Sigmoid colon (tissue), 7 donors: ENCODE results near the gene KIF7. TPM values are rescaled to one million over a fixed set of nuclear protein-coding genes. Genes with fewer than 3 reads are reported as not detected.

Source experiments
- DNase-seq: peaks from one replicate; pipeline ENCODE4 v3.0.0-alpha.2; 2019
- H3K27ac ChIP-seq, 4 donors: fragments of 200-600 bp; sonication (generic); one replicate each; pipeline ENCODE4 v1.5.1; 2016 to 2019; ENCODE audit warnings: mild to moderate bottlenecking in 1 of 4
- H3K27me3 ChIP-seq, 3 donors: fragments of 200-600 bp; sonication (generic); one replicate each; pipeline ENCODE4 v1.5.1; 2019; ENCODE audit warnings: mild to moderate bottlenecking in 1 of 3
- H3K36me3 ChIP-seq, 4 donors: fragments of 200-600 bp; sonication (generic); one replicate each; pipeline ENCODE4 v1.5.1; 2016 to 2019
- H3K4me1 ChIP-seq, 4 donors: fragments of 200-600 bp; sonication (generic); one replicate each; pipeline ENCODE4 v1.5.1; 2017 to 2019
- H3K4me3 ChIP-seq, 4 donors: fragments of 200-600 bp; sonication (generic); one replicate each; pipeline ENCODE4 v1.5.1; 2017 to 2019; ENCODE audit warnings: mild to moderate bottlenecking in 2 of 4, moderate library complexity in 1 of 4
- H3K9me3 ChIP-seq, 4 donors: fragments of 200-600 bp in 3 of 4; sonication (generic) in 3 of 4; one replicate each; pipeline versions ENCODE4 v1.5.1 to v1.6.1; 2013 to 2019
- EP300 ChIP-seq, 4 donors: sonication (generic); formaldehyde crosslinking; IDR thresholded peaks; one replicate each; pipeline ENCODE4 v1.6.1; 2017; ENCODE audit warnings: antibody characterized with exemption in 4 of 4
- POLR2A ChIP-seq, 2 donors: fragments of 450-650 bp; IDR thresholded peaks; one replicate each; pipeline ENCODE4 v1.6.1; 2016; ENCODE audit warnings: antibody characterized with exemption in 2 of 2, mild to moderate bottlenecking in 2 of 2, moderate library complexity in 2 of 2
- POLR2AphosphoS5 ChIP-seq, 4 donors: sonication (generic); formaldehyde crosslinking; IDR thresholded peaks; one replicate each; pipeline ENCODE4 v1.6.1; 2017; ENCODE audit warnings: antibody characterized with exemption in 4 of 4
- WGBS, 2 donors: extraction: QIAGEN DNeasy Blood & Tissue Kit; methylation state at CpG; one replicate each; pipeline ENCODE4 v1.1.7; 2013; 5-methylcytosine and 5-hydroxymethylcytosine counted together
- intact Hi-C: fragments of 100-400 bp; cut with DNase I; formaldehyde crosslinking; loops from one replicate; pipeline ENCODE4 v1.15.1; 2023
- polyA plus RNA-seq, 3 donors: library from polyadenylated mRNA; stranded (reverse); fragments of 200-250 nt; gene quantifications; one replicate each; pipeline ENCODE4 v1.2.3, GENCODE V29; 2013
- total RNA-seq, 4 donors: library from RNA; depleted of rRNA; stranded (reverse); fragments of >200 nt; gene quantifications; one replicate each; pipeline ENCODE4 v1.1.0, GENCODE V29; 2016
- TF ChIP-seq, protein P1 (sequence below), 4 experiments: fragments of 450-650 bp in 3 of 4; fragments of 200-600 bp in 1 of 4; IDR thresholded peaks; one replicate each; pipeline ENCODE4 v1.5.1; 2016 to 2019; ENCODE audit warnings: antibody characterized with exemption in 4 of 4, mild to moderate bottlenecking in 3 of 4, moderate library complexity in 2 of 4
- donor health status: healthy with polysubstance abuse.
- donor health status: Bipolar disorder and iron deficiency.
- donor health status: healthy.

The KIF7 gene
- total and polyA plus RNA-seq, 7 donors: 0.46 to 15.2 (median 5.4) TPM

DNA sequence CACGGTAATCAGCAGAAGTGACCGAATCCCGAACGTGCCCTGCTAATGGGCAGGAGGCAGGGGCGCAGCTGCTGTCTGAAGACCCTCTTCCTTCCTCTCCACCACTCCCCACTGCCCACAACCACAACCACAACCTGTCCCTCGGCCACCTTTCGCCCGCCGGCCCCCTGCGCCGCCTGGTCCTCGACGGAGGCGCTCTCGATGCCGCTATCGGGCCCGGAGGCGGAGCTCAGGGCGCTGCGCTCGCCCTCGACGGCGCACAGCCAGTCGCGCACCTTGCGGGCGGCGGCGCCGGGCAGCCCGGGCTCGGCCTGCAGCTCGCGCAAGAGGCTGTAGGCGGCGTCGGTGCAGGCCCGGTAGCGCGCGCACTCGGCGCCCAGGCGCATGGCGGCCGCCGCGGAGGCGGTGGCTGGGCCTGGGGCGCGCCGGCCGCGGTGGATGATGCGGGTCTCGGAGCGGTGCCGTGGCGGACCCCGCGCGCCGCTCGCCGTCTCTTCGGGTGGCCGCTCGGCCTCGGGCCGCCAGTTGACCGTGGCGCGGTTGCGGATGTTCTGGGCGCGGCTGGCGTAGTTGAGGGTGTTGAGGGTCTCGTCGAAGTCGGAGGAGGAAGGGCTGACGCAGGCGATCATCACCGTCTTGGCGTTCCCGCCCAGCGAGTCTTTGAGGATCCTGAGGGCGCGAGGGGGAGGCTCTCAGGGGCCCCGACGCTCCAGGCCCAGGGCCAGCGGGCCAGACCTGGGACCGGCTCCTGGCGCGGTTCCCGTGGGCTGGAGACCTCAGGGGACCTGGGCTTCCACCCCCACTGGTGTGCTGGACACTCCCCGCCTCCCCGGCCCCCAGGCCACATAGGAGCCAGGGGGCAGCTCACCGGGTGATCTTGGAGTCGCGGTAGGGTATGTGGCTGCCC, 6.9 kb downstream of the KIF7 start:
- Histone ChIP-seq H3K27ac (no peak overlapping the region), H3K36me3 (peaks cover 0 to 8% (median 0%) of the 10 kb centered on the region in 4 donors), H3K4me3 (no peak overlapping the region), H3K4me1 (peaks cover 0 to 4% (median 2%) of the 10 kb centered on the region in 4 donors), H3K27me3 (no peaks in the 10 kb centered on the region), H3K9me3 (no peaks in the 10 kb centered on the region)
- intact Hi-C loops: no loop called here
- 92 to 95% methylated on average over 102 of the region's 102 CpGs for WGBS, 2 donors
- TF ChIP-seq POLR2AphosphoS5 (IDR thresholded peaks at IDR 0.05): no peak
- no peak for TF ChIP-seq EP300 (IDR thresholded peaks at IDR 0.05)
- TF ChIP-seq, protein P1, sequence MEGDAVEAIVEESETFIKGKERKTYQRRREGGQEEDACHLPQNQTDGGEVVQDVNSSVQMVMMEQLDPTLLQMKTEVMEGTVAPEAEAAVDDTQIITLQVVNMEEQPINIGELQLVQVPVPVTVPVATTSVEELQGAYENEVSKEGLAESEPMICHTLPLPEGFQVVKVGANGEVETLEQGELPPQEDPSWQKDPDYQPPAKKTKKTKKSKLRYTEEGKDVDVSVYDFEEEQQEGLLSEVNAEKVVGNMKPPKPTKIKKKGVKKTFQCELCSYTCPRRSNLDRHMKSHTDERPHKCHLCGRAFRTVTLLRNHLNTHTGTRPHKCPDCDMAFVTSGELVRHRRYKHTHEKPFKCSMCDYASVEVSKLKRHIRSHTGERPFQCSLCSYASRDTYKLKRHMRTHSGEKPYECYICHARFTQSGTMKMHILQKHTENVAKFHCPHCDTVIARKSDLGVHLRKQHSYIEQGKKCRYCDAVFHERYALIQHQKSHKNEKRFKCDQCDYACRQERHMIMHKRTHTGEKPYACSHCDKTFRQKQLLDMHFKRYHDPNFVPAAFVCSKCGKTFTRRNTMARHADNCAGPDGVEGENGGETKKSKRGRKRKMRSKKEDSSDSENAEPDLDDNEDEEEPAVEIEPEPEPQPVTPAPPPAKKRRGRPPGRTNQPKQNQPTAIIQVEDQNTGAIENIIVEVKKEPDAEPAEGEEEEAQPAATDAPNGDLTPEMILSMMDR (IDR thresholded peaks at IDR 0.05): no peak
- no peak for TF ChIP-seq POLR2A (IDR thresholded peaks at IDR 0.05)
- peak; percentile 13 for DNase-seq

DNA sequence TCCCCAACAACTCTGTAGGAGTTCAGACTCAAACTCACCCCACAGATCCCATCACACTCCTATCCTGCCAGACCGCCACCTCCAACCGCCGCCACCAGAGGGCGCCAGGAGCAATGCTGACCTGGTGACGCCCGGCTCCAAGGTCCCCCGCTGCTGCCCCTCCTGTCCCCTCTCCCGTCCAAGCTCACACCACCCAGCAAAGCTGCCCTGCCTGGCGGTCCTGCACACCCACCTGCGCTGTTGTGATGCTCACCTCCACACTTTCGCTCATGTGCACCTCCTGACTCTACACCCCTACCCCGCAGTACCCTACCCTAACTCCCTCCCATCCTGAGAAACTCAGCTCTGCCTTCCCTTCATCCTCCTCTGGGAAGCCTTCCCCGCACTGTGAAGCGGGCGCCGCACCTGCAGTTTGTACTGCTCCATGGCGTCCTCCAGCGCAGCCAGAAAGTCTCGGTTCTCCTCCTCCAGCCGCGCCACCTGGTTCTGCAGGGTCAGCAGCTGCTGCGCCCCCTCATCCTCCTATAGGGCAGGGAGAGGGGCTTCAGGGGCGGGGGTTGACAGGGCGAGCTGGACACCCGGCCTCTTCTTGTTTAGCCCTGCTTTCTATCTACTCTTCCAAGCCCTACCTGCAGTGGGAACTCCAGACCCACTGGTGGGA, 7.9 kb downstream of the KIF7 start:
- Histone ChIP-seq H3K9me3 (no peaks in the 10 kb centered on the region), H3K36me3 (peaks cover 0 to 9% (median 0%) of the 10 kb centered on the region in 4 donors), H3K4me1 (peaks cover 0 to 4% (median 2%) of the 10 kb centered on the region in 4 donors), H3K4me3 (no peak overlapping the region), H3K27me3 (no peaks in the 10 kb centered on the region), H3K27ac (no peak overlapping the region)
- TF ChIP-seq, protein P1 (IDR thresholded peaks at IDR 0.05): peak; percentile 55 to 86 (median 80)
- no peak for TF ChIP-seq POLR2A (IDR thresholded peaks at IDR 0.05)
- TF ChIP-seq EP300 (IDR thresholded peaks at IDR 0.05): no peak
- WGBS, 2 donors: 37 to 57% methylated on average over 25 of the region's 25 CpGs
- intact Hi-C loops: loop anchor here (2.0 kb wide), 1 partner anchor 103 kb away; the partner anchor contains the start of gene MESP1
- peak; percentile 87 for DNase-seq

DNA sequence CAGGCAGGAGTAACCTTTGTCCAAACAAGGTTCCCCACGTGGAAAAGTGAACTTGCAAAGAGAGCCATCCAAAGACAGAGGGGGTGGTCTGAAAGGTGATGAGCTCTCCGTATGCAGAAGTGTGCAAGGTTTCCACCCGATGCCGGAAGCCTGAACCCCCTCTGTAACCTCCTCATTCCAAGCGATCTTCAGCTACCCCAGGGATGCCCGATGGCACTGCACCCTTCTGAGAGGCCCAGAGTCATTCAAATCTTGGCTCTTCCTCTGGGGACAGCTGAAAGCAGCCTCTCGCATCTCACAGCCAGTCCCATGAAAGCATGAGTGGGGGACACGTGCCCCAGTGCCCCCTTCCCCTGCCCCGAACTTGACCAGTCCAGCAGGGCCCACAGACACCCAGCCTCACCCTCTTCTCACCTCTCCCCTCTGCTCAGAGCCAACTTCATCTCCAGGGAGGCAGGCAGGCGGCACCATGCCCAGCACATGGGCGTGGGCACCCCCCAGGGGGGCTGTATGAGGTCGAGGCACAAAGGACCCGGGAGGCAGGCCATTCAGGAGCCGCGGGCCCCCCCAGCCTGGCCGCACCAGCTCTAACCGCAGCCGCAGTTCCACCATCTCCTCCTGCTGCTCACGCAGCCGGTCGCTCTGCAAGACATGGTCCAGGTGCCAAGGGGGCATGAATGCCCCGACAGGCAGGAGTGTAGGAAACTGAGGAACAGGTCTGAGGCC, 8.7 kb downstream of the KIF7 start:
- Histone ChIP-seq H3K4me3 (no peak overlapping the region), H3K27me3 (no peaks in the 10 kb centered on the region), H3K27ac (no peak overlapping the region), H3K36me3 (peaks cover 0 to 16% (median 0%) of the 10 kb centered on the region in 4 donors), H3K4me1 (peaks cover 0 to 4% (median 2%) of the 10 kb centered on the region in 4 donors), H3K9me3 (no peaks in the 10 kb centered on the region)
- intact Hi-C loops: loop anchor here (2.0 kb wide), 1 partner anchor 104 kb away; the partner anchor contains the start of gene MESP1
- peak; percentile 54 for DNase-seq
- TF ChIP-seq, protein P1 (IDR thresholded peaks at IDR 0.05): no peak
- TF ChIP-seq POLR2A (IDR thresholded peaks at IDR 0.05) (no peak), EP300 (IDR thresholded peaks at IDR 0.05) (no peak), POLR2AphosphoS5 (IDR thresholded peaks at IDR 0.05) (no peak)
- 71 to 88% methylated on average over 22 of the region's 22 CpGs for WGBS, 2 donors

DNA sequence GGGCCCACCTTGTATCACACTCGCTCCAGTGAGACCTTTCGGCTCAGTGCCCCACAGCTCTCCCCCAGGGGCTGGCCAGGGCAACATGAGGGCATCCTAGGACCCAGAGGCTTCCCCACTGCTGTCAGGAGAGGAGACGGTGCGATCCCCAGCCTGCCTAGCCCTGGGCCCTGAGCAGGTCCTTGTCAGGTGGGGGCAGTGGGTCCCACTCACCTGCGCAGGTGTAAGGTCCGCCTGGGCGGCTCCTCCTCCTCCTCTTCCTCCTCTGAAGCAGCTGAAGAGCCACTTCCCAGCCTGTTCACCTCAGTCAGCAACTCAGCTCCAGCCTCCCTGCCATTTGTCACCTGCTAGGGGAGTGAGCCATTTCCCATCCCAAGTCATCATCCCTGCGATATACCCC, 9.6 kb downstream of the KIF7 start:
- H3K27me3 ChIP-seq: no peaks in the 10 kb centered on the region
- no peak for TF ChIP-seq POLR2A (IDR thresholded peaks at IDR 0.05)
- no peak for TF ChIP-seq POLR2AphosphoS5 (IDR thresholded peaks at IDR 0.05)
- TF ChIP-seq EP300 (IDR thresholded peaks at IDR 0.05): no peak
- TF ChIP-seq, protein P1 (IDR thresholded peaks at IDR 0.05): no peak
- no peak overlapping the region for H3K27ac ChIP-seq
- intact Hi-C loops: loop anchor here (2.0 kb wide), 1 partner anchor 105 kb away; the partner anchor contains the start of gene MESP1
- peaks cover 0 to 4% (median 2%) of the 10 kb centered on the region in 4 donors for H3K4me1 ChIP-seq
- no peak overlapping the region for H3K4me3 ChIP-seq
- WGBS, 2 donors: 94 to 97% methylated on average over 8 of the region's 8 CpGs
- H3K9me3 ChIP-seq: no peaks in the 10 kb centered on the region
- DNase-seq: peak; percentile 59
- H3K36me3 ChIP-seq: peaks cover 0 to 23% (median 2%) of the 10 kb centered on the region in 4 donors
